Measurements from ENCODE around the gene ZSCAN1. TPM values are rescaled to one million over a fixed set of nuclear protein-coding genes. Genes with fewer than 3 reads are reported as not detected.

ZSCAN1 gene
- polyA plus RNA-seq, 1 of the 3 experiments (the other 2 are of a cell fraction) = not detected

DNA sequence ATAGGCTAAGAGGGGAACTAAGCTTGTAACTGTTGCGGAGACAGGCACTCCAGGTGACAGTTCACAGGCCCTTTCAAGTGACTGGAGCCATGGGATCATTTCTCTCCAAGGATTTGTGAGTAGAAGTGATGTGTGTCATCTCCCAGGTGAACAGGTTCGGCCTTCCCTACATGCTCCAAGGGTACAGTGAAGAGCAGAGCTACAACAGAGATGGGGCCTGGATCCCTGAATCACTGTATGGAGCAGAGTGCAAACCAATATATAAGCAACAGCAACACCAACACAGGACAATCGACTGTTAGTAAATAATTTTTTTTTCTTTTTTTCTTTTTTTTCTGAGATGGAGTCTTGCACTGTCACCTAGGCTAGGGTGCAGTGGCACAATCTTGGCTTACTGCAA, 49.2 kb downstream of the ZSCAN1 start:
- TF ChIP-seq EZH2phosphoT487 (IDR thresholded peaks at IDR 0.05; ENCODE audit: borderline replicate concordance, low read depth) = no peak
- TF ChIP-seq ELF1 (IDR thresholded peaks at IDR 0.05) = no peak
- TF ChIP-seq TCF12 (IDR thresholded peaks at IDR 0.05) = no peak
- TF ChIP-seq FOXJ3 (CRISPR knock-in tag; IDR thresholded peaks at IDR 0.05) = no peak
- TF ChIP-seq SIN3A (IDR thresholded peaks at IDR 0.05; ENCODE audit: borderline replicate concordance, low read depth, low read length) = no peak
- no peak for TF ChIP-seq CHD2 (IDR thresholded peaks at IDR 0.05; ENCODE audit: low read length, partially characterized antibody)
- no peak for TF ChIP-seq MEF2A (IDR thresholded peaks at IDR 0.05; ENCODE audit: borderline replicate concordance, low read depth)
- TF ChIP-seq, protein P1, sequence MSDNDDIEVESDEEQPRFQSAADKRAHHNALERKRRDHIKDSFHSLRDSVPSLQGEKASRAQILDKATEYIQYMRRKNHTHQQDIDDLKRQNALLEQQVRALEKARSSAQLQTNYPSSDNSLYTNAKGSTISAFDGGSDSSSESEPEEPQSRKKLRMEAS (IDR thresholded peaks at IDR 0.05; ENCODE audit: low read depth) = no peak
- TF ChIP-seq NFIC (IDR thresholded peaks at IDR 0.05; ENCODE audit: borderline replicate concordance) = no peak
- no peak for TF ChIP-seq RXRA (IDR thresholded peaks at IDR 0.05; ENCODE audit: borderline replicate concordance, low read depth)
- Histone ChIP-seq H3K9me2 (no peaks in the 10 kb centered on the region), H3K4me3 (ENCODE audit: low read depth in 2 of 2, low read length in 1 of 2) (no peak overlapping the region), H3F3A (replicated peaks; ENCODE audit: insufficient read depth) (no peaks in the 10 kb centered on the region), H3K79me2 (ENCODE audit: insufficient read depth) (no peaks in the 10 kb centered on the region), H3K4me2 (no peak overlapping the region), H4K20me1 (ENCODE audit: insufficient read depth) (no peaks in the 10 kb centered on the region), H3K4me1 (ENCODE audit: control insufficient read depth in 1 of 2, insufficient read depth in 2 of 2, low read depth in 1 of 2, low read length in 1 of 2) (no peaks in the 10 kb centered on the region), H3K36me3 (replicated peaks in 1 of 2; ENCODE audit: control insufficient read depth in 1 of 2, insufficient read depth in 2 of 2, low read length in 1 of 2) (no peaks in the 10 kb centered on the region), H3K9me3 (no peaks in the 10 kb centered on the region), H3K27me3 (ENCODE audit: insufficient read depth) (no peaks in the 10 kb centered on the region), H2AFZ (ENCODE audit: low read depth) (no peak overlapping the region), H3K27ac (ENCODE audit: low read depth in 2 of 2, low read length in 1 of 2) (no peak overlapping the region), H3K9ac (no peak overlapping the region)
- WGBS (ENCODE audit: low lambda C conversion rate) = 54% methylated on average over 3 of the region's 3 CpGs
- ChIA-PET CTCF (no interaction called here), POLR2A (no interaction called here)
- DNase-seq = no peak

DNA sequence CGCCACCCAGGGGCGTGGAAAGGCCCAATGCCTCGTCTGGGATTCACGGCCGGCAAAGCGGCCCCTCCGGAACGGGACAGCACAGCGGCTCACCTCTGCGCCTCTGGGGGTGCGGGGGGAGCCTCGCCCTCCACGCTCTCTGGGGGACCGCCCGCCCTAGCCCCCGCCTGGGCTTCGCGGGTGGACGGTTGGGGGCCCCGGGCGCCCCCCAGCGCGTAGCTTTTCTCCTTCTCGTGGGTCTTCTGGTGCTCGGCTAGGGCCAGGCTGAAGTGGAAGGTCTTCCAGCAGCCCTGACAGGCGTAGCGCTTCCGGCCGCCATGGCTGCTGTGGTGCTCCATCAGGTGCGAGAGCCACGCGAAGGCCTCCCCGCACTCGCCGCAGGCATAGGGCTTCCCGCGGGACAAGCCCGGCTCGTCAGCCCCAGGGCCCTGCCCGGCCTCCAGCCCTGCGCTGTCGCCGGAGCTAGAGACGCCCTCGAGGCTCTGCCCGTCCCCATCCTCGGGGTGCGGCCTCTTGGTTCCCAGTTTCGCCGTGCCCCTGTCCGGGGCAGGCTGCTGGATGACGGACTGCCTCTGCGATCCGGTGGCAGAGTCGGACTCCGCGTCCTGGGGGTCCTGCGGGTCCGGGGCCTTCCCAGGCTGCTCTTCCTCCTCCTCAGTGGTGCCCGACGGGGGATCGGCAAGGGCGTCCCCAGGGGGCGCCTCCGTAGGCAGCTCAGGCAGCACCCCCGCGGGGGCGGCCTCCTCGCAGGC, 50.9 kb downstream of the ZSCAN1 start:
- Histone ChIP-seq H3F3A (replicated peaks; ENCODE audit: insufficient read depth) (no peaks in the 10 kb centered on the region), H2AFZ (ENCODE audit: low read depth) (no peak overlapping the region), H3K27ac (ENCODE audit: low read depth in 2 of 2, low read length in 1 of 2) (no peak overlapping the region), H3K9me3 (no peaks in the 10 kb centered on the region), H3K79me2 (ENCODE audit: insufficient read depth) (no peaks in the 10 kb centered on the region), H3K9ac (no peak overlapping the region), H3K27me3 (ENCODE audit: insufficient read depth) (no peaks in the 10 kb centered on the region), H3K4me1 (ENCODE audit: control insufficient read depth in 1 of 2, insufficient read depth in 2 of 2, low read depth in 1 of 2, low read length in 1 of 2) (no peaks in the 10 kb centered on the region), H3K36me3 (replicated peaks in 1 of 2; ENCODE audit: control insufficient read depth in 1 of 2, insufficient read depth in 2 of 2, low read length in 1 of 2) (no peaks in the 10 kb centered on the region), H4K20me1 (ENCODE audit: insufficient read depth) (no peaks in the 10 kb centered on the region), H3K4me3 (ENCODE audit: low read depth in 2 of 2, low read length in 1 of 2) (no peak overlapping the region; a peak in 1 of 4 replicates), H3K9me2 (no peaks in the 10 kb centered on the region), H3K4me2 (no peak overlapping the region)
- no peak for DNase-seq
- 88% methylated on average over 19 of the region's 69 CpGs for WGBS (ENCODE audit: low lambda C conversion rate)
- no peak for TF ChIP-seq FOXJ3 (CRISPR knock-in tag; IDR thresholded peaks at IDR 0.05)
- TF ChIP-seq ELF1 (IDR thresholded peaks at IDR 0.05) = no peak
- no peak for TF ChIP-seq CHD2 (IDR thresholded peaks at IDR 0.05; ENCODE audit: low read length, partially characterized antibody)
- no peak for TF ChIP-seq SIN3A (IDR thresholded peaks at IDR 0.05; ENCODE audit: borderline replicate concordance, low read depth, low read length)
- TF ChIP-seq, protein P2, sequence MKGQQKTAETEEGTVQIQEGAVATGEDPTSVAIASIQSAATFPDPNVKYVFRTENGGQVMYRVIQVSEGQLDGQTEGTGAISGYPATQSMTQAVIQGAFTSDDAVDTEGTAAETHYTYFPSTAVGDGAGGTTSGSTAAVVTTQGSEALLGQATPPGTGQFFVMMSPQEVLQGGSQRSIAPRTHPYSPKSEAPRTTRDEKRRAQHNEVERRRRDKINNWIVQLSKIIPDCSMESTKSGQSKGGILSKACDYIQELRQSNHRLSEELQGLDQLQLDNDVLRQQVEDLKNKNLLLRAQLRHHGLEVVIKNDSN (IDR thresholded peaks at IDR 0.05; ENCODE audit: borderline replicate concordance, low read depth) = no peak
- no peak for TF ChIP-seq GATA2 (CRISPR knock-in tag; IDR thresholded peaks at IDR 0.05)
- TF ChIP-seq EP300 (IDR thresholded peaks at IDR 0.05; ENCODE audit: borderline replicate concordance in 1 of 2, low read depth in 1 of 2, low read length in 1 of 2) = no peak
- no peak for TF ChIP-seq SMC3 (IDR thresholded peaks at IDR 0.05; ENCODE audit: low read depth, low read length)
- TF ChIP-seq NRF1 (IDR thresholded peaks at IDR 0.05; ENCODE audit: low read depth, low read length) = no peak
- ChIA-PET CTCF (no interaction called here), POLR2A (no interaction called here)

Data from SK-N-SH (cell line).